Measurements from ENCODE around the gene COX6B1.
"Not testable (repeated sequence)": the region's sequence is repeated elsewhere in the genome, so short reads cannot be mapped to it uniquely, and the experiment has no call there.

COX6B1 gene

DNA sequence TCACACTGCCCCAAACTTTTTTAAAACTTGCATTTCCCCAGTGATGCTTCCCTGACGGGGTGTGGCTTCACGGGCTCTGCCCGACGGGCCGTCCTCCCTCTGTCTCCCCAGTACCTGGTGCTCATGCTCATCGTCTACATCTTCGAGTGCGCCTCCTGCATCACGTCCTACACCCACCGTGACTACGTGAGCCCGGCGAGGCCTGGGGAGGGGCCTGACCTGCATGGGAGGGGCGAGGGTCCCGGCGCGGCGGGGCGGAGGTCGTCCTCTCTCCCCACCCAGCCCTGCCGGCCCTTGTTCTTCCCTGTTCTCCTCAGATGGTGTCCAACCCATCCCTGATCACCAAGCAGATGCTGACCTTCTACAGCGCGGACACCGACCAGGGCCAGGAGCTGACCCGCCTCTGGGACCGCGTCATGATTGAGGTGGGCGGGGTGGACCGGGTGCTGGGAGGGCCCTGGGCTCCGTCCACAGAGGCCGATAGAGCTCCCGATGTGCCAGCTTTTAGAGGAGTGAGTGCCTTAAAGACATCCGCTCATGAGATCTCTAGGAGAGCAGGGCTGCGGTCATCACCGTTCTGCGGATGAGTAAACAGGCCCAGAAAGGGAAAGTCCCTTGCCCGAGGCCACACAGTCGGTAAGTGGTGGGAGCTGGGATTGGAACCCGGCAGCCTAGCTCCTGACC, 25.1 kb downstream of the COX6B1 start:
- TF ChIP-seq MAX (IDR thresholded peaks at IDR 0.05; ENCODE audit: low read depth, low read length) (no peak), POLR2A (IDR thresholded peaks at IDR 0.05; ENCODE audit: extremely low read depth, insufficient read length) (no peak), MYC (IDR thresholded peaks at IDR 0.05; ENCODE audit: low read depth, low read length) (no peak)
- TF ChIP-seq, protein P1, sequence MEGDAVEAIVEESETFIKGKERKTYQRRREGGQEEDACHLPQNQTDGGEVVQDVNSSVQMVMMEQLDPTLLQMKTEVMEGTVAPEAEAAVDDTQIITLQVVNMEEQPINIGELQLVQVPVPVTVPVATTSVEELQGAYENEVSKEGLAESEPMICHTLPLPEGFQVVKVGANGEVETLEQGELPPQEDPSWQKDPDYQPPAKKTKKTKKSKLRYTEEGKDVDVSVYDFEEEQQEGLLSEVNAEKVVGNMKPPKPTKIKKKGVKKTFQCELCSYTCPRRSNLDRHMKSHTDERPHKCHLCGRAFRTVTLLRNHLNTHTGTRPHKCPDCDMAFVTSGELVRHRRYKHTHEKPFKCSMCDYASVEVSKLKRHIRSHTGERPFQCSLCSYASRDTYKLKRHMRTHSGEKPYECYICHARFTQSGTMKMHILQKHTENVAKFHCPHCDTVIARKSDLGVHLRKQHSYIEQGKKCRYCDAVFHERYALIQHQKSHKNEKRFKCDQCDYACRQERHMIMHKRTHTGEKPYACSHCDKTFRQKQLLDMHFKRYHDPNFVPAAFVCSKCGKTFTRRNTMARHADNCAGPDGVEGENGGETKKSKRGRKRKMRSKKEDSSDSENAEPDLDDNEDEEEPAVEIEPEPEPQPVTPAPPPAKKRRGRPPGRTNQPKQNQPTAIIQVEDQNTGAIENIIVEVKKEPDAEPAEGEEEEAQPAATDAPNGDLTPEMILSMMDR (IDR thresholded peaks at IDR 0.05; ENCODE audit: low read depth, low read length) = no peak
- H3K4me3 ChIP-seq (ENCODE audit: low read depth, low read length) = no peak overlapping the region
- no peak for DNase-seq (ENCODE audit: low read depth)

GRCh38 chr19:35675589-35676140, 27.5 kb downstream of the COX6B1 start:
- H3K4me3 ChIP-seq (ENCODE audit: low read depth, low read length) = no peak overlapping the region
- no peak for TF ChIP-seq MYC (IDR thresholded peaks at IDR 0.05; ENCODE audit: low read depth, low read length)
- TF ChIP-seq, protein P1 (IDR thresholded peaks at IDR 0.05; ENCODE audit: low read depth, low read length) = no peak
- TF ChIP-seq POLR2A (IDR thresholded peaks at IDR 0.05; ENCODE audit: extremely low read depth, insufficient read length) = no peak
- no peak for TF ChIP-seq MAX (IDR thresholded peaks at IDR 0.05; ENCODE audit: low read depth, low read length)
- no peak for DNase-seq (ENCODE audit: low read depth)

DNA sequence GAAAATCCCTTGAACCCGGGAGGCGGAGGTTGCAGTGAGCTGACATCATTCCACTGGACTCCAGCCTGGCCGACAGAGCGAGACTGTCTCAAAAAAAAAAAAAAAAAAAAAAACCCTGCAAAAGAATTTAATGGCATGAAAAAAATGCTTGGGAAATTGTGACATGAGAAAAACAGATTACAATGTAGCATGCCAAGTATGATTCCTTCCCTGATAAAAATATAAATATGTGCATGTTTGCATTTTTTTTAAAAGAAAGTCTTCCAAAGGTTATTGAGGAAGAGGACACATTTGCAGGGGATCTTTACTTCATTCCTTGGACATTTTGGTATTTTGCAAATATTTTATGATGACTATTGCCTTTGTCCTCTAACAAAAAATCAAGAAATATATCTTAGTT, 41.7 kb downstream of the COX6B1 start:
- H3K4me3 ChIP-seq (ENCODE audit: low read depth, low read length) = no peak overlapping the region
- TF ChIP-seq MYC (IDR thresholded peaks at IDR 0.05; ENCODE audit: low read depth, low read length) (no peak), POLR2A (IDR thresholded peaks at IDR 0.05; ENCODE audit: extremely low read depth, insufficient read length) (no peak), MAX (IDR thresholded peaks at IDR 0.05; ENCODE audit: low read depth, low read length) (no peak)
- TF ChIP-seq, protein P1 (IDR thresholded peaks at IDR 0.05; ENCODE audit: low read depth, low read length) = no peak
- no peak for DNase-seq (ENCODE audit: low read depth)

DNA sequence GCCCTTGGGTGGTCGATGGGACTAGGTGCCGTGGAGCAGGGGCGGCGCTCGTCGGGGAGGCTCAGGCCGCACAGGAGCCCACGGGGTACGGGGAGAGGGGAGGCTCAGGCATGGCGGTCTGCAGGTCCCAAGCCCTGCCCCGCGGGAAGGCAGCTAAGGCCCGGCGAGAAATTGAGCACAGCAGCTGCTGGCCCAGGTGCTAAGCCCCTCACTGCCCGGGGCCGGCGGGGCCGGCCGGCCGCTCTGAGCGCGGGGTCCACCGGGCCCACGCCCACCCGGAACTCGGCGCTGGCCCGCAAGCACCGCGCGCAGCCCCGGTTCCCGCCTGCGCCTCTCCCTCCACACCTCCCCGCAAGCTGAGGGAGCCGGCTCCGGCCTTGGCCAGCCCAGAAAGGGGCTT, 43.0 kb downstream of the COX6B1 start:
- DNase-seq (ENCODE audit: low read depth); H3K4me3 ChIP-seq (ENCODE audit: low read depth, low read length): not testable (repeated sequence)

- H3K4me3 ChIP-seq (ENCODE audit: low read depth, low read length) = no peak overlapping the region
- no peak for DNase-seq (ENCODE audit: low read depth)
- TF ChIP-seq MAX (IDR thresholded peaks at IDR 0.05; ENCODE audit: low read depth, low read length) (no peak), POLR2A (IDR thresholded peaks at IDR 0.05; ENCODE audit: extremely low read depth, insufficient read length) (no peak), MYC (IDR thresholded peaks at IDR 0.05; ENCODE audit: low read depth, low read length) (no peak)
- TF ChIP-seq, protein P1 (IDR thresholded peaks at IDR 0.05; ENCODE audit: low read depth, low read length) = no peak
Observed at GRCh38 chr19:35692010-35692409, 43.9 kb downstream of the COX6B1 start.

- no peak for TF ChIP-seq MAX (IDR thresholded peaks at IDR 0.05; ENCODE audit: low read depth, low read length)
- no peak for TF ChIP-seq POLR2A (IDR thresholded peaks at IDR 0.05; ENCODE audit: extremely low read depth, insufficient read length)
- TF ChIP-seq, protein P1 (IDR thresholded peaks at IDR 0.05; ENCODE audit: low read depth, low read length) = no peak
- TF ChIP-seq MYC (IDR thresholded peaks at IDR 0.05; ENCODE audit: low read depth, low read length) = no peak
- no peak for DNase-seq (ENCODE audit: low read depth)
Observed at GRCh38 chr19:35693422-35693821, 45.3 kb downstream of the COX6B1 start.

More at GRCh38 chr19:35693422-35693821, 45.3 kb downstream of the COX6B1 start:
- no peak overlapping the region for H3K4me3 ChIP-seq (ENCODE audit: low read depth, low read length)

Data from NB4 (cell line).